Right lobe of liver (tissue), 4 donors: ENCODE results near the gene HDGF.

Experiments
- POLR2A ChIP-seq: fragments of 450-650 bp; IDR thresholded peaks from one replicate; pipeline ENCODE4 v1.6.1; 2017; ENCODE audit warnings: antibody characterized with exemption, mild to moderate bottlenecking
- TF ChIP-seq, protein P1 (sequence below), 4 donors: fragments of 200-600 bp in 3 of 4; fragments of 450-650 bp in 1 of 4; IDR thresholded peaks; one replicate each; pipeline versions ENCODE4 v1.5.1 to v1.8.0; 2016 to 2022; ENCODE audit warnings: antibody characterized with exemption in 4 of 4, mild to moderate bottlenecking in 2 of 4
- donor health status: DM: no; HTN: no; CAD: no.
- donor health status: DM: no; HTN: no; CAD: no.
- donor health status: DM: no; HTN: yes; CAD: no.

DNA sequence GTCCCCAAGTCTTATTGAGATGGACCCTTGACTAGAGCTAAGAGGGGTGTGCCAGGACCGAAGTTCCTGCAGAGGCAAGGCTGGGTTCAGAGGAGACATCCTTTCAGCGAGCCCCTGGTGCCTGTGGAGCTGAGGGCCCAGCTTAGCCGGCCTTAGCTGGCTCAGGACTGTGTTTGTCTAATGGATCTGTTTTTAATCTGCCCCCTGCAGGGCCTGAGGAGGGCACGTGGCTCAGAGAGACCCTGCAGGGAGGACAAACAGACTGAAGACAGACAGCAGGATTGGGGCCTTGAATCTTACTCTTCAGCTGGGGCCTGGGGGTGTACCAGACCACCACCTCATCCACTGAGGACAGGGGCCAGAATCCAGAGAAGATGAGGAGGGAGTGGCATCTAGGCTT, 47.7 kb downstream of the HDGF start:
- TF ChIP-seq, protein P1, sequence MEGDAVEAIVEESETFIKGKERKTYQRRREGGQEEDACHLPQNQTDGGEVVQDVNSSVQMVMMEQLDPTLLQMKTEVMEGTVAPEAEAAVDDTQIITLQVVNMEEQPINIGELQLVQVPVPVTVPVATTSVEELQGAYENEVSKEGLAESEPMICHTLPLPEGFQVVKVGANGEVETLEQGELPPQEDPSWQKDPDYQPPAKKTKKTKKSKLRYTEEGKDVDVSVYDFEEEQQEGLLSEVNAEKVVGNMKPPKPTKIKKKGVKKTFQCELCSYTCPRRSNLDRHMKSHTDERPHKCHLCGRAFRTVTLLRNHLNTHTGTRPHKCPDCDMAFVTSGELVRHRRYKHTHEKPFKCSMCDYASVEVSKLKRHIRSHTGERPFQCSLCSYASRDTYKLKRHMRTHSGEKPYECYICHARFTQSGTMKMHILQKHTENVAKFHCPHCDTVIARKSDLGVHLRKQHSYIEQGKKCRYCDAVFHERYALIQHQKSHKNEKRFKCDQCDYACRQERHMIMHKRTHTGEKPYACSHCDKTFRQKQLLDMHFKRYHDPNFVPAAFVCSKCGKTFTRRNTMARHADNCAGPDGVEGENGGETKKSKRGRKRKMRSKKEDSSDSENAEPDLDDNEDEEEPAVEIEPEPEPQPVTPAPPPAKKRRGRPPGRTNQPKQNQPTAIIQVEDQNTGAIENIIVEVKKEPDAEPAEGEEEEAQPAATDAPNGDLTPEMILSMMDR (IDR thresholded peaks at IDR 0.05), result no peak
- no peak for TF ChIP-seq POLR2A
